GM12878 (cell line): ENCODE results near the gene LY9.

Source experiments
- PRDM15 ChIP-seq: fragments of 450-650 bp; formaldehyde crosslinking; IDR thresholded peaks from 2 replicates; pipeline ENCODE4 v1.4.0; 2020; ENCODE audit warnings: mild to moderate bottlenecking, moderate library complexity
- TF ChIP-seq, protein P1 (sequence below): fragments of 450-650 bp; IDR thresholded peaks from 2 replicates; pipeline ENCODE4 v1.6.1; 2018; ENCODE audit warnings: mild to moderate bottlenecking, low read depth, moderate library complexity; ENCODE audit not compliant: partially characterized antibody
- TF ChIP-seq, protein P2 (sequence below): IDR thresholded peaks from 2 replicates; pipeline ENCODE4 v1.6.1; 2012; ENCODE audit warnings: low read depth, low read length, improper control_type of control experiment

GRCh38 chr1:160808289-160808688 lies 12.3 kb downstream of the LY9 start:
- TF ChIP-seq, protein P1, sequence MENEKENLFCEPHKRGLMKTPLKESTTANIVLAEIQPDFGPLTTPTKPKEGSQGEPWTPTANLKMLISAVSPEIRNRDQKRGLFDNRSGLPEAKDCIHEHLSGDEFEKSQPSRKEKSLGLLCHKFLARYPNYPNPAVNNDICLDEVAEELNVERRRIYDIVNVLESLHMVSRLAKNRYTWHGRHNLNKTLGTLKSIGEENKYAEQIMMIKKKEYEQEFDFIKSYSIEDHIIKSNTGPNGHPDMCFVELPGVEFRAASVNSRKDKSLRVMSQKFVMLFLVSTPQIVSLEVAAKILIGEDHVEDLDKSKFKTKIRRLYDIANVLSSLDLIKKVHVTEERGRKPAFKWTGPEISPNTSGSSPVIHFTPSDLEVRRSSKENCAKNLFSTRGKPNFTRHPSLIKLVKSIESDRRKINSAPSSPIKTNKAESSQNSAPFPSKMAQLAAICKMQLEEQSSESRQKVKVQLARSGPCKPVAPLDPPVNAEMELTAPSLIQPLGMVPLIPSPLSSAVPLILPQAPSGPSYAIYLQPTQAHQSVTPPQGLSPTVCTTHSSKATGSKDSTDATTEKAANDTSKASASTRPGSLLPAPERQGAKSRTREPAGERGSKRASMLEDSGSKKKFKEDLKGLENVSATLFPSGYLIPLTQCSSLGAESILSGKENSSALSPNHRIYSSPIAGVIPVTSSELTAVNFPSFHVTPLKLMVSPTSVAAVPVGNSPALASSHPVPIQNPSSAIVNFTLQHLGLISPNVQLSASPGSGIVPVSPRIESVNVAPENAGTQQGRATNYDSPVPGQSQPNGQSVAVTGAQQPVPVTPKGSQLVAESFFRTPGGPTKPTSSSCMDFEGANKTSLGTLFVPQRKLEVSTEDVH, result no peak
- TF ChIP-seq, protein P2, sequence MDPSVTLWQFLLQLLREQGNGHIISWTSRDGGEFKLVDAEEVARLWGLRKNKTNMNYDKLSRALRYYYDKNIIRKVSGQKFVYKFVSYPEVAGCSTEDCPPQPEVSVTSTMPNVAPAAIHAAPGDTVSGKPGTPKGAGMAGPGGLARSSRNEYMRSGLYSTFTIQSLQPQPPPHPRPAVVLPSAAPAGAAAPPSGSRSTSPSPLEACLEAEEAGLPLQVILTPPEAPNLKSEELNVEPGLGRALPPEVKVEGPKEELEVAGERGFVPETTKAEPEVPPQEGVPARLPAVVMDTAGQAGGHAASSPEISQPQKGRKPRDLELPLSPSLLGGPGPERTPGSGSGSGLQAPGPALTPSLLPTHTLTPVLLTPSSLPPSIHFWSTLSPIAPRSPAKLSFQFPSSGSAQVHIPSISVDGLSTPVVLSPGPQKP, result no peak
- TF ChIP-seq PRDM15, result no peak
